GM19455 (cell line): ENCODE data around the gene OPRD1.
"Not testable (repeated sequence)": the region's sequence is repeated elsewhere in the genome, so short reads cannot be mapped to it uniquely, and the experiment has no call there.

Experiments
- ATAC-seq: cut with Tn5 transposase; IDR thresholded peaks from one replicate; pipeline ENCODE4 v1.9.1; 2021; ENCODE audit not compliant: unreplicated experiment

The OPRD1 gene

DNA sequence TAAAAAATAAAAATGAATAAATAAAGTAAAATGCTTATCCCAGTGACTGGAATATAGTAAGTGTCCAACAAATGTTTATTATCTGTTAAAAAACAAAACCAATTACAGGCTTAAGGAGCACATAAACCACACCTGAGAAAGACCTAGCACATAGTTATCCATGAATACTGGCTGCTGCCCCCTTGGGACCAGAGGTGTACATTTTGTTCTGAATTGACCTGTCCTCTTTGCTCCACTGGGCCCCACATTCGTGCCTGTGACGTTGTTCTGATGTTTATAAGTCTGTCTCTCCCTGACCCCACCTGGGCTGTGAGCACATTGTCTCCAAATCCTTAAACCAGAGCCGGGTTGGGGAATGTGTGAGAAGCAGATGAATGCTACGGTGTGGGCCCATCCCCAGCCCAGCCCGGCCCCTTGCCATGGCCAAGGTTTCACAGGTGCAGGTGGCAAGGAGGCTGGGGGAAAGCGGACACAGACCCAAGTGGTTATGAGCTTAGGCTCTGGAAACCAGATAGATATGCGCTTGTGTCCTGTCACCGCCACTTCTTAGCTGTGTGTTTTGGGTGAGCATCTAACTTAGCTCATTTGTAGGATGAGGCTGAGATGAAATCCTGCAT is 29.1 kb downstream of the OPRD1 start:
- no peak for ATAC-seq

DNA sequence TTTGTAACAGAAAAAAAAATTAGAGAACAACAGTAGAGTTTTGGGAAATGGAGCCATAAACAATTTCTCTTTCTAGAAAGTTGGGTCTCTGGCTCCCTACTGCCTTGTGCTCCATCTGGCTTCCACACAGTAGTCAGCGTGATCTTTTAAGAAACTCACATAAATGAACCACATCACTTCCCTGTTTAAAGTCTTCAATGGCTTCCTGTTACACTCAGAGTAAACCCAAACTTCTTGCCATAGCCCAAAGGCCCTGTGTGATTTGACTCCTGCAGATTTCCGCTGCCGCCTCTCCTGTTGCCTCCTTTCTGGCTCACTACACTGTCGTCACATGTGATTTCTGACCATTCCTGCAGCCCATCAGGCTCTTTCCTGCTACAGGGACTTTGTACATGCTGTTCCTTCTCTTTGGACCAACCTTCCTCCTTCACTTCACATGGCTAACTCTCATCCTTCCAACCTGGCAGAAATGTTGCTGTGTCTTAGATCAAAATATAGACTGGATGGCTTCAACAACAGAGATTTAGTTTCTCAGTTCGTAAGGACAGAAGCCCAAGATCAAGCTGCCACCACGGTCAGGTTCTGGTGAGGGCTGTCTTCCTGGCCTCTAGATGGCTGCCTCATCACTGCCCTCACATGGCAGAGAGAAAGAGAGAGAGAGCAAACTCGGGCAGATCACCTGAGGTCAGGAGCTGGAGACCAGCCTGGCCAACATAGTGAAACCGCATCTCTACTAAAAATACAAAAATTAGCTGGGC is 34.0 kb downstream of the OPRD1 start:
- no peak for ATAC-seq

DNA sequence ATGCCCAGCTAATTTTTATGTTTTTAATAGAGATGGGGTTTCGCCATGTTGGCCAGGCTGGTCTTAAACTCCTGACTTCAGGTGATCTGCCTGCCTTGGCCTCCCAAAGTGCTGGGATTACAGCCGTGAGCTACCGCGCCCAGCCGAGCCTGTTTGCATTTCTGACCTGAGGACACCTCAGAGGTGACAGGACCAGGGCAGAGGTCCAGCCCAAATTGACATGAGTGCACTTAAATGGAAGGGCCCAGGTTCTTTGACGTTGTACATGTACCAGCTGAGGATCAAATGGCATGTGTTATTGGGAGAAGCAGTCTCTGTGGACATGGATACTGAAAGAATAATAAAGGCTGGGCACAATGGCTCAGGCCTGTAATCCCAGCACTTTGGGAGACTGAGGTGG is 35.2 kb downstream of the OPRD1 start:
- not testable (repeated sequence) for ATAC-seq

- ATAC-seq: no peak
Observed at GRCh38 chr1:28848416-28848815, 36.4 kb downstream of the OPRD1 start.

GRCh38 chr1:28853093-28853742 is 41.2 kb downstream of the OPRD1 start:
- ATAC-seq: no peak

DNA sequence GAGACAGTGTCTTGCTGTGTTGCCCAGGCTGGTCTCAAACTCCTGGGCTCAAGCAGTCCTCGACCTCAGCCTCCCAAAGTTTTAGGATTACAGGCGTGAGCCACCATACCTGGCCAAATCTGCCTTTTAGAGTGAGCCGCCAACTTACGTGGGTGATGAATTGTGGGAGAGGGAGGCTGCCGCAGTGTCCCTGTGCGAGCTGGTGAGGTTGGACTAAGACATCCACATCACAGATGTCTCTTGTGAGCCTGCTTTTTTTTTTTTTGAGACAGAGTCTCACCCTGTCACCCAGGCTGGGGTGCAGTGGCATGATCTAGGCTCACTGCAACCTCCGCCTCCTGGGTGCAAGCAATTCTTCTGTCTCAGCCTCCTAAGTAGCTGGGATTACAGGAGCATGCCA is 42.4 kb downstream of the OPRD1 start:
- ATAC-seq: not testable (repeated sequence)

GRCh38 chr1:28855046-28855445 is 43.1 kb downstream of the OPRD1 start:
- ATAC-seq: no peak

- no peak for ATAC-seq
Observed at GRCh38 chr1:28855469-28855951, 43.5 kb downstream of the OPRD1 start.

DNA sequence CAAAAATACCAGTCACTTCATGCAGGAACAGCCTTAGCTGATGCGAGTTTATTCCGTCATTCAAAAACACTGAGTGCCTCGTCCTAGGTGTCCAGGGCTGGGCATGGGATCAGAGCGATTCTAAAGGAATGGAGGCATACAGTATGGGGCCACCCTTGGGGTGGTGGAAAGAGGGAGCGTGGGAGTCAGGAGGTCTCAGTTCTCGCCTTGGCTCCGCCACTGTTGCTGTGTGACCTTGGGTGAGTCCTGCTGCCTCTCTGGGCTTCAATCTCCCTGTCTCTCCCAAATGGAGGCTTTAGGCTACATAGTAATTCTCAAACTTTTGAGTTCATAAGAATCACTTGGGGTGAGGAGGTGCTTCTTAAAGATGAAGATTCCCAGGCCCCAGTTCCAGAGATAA is 44.0 kb downstream of the OPRD1 start:
- ATAC-seq: no peak

GRCh38 chr1:28860332-28861073 is 48.5 kb downstream of the OPRD1 start:
- no peak for ATAC-seq

GRCh38 chr1:28862571-28863403 is 50.8 kb downstream of the OPRD1 start:
- no peak for ATAC-seq

DNA sequence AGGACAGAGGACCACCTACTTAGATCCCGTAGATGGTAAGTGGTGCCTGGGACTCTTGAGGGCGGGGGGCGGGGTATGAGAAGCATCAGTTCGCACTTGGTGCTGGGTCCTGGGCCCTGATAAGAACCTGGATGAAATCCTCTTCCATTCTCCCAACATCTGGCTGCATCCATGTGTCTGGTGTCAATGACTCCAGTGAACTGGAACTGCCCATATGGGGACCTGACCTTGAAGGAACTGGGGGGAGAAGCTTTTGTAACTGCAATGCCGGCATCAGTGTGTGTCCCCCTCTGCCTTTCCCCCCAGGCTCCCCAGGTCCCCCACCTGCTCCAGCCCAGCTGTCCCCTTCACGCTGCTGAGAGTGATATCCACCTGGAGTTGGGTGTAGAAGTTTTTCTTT is 52.7 kb downstream of the OPRD1 start:
- ATAC-seq: no peak

GRCh38 chr1:28865997-28866650 is 54.2 kb downstream of the OPRD1 start:
- ATAC-seq: no peak

DNA sequence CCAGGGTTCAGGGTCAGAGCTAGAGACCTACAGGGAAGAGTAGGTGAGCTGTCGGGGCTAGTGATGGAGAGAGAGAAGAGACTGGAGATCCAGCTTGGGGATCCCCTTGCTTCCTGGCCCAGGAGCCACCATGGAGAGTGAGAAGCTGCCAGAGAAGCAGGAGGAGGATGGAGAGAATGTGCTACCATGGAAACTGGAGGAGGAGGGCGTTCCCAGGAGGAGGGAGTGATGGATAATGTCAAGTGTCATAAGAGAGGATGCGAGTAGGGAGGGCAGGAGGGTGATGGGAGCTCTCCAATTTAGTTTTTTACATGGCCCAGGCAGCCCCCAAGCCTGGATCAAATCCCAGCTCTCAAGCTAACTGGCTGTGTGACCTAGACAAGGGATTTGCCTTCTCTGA is 55.9 kb downstream of the OPRD1 start:
- no peak for ATAC-seq

DNA sequence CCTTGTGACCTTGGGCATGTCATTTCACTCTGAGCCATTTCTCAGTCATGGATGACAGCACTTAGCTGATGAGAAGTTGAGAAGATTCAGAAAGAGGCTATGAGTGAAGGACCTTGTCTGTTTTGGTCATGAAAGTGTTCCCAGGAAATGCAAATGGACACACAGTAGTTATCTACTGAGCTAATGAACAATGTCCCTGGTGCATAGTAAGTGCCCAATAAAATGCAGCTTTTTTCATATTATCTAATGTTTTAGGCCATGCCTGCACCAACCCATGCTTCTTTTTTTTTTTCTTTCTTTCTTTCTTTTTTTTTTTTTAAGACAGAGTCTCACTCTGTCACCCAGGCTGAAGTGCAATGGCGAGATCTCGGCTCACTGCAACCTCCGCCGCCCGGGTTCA is 58.0 kb downstream of the OPRD1 start:
- ATAC-seq: no peak

- ATAC-seq: no peak
Observed at GRCh38 chr1:28871631-28872401, 59.8 kb downstream of the OPRD1 start.

- ATAC-seq: not testable (repeated sequence)
Observed at GRCh38 chr1:28875134-28875533, 63.2 kb downstream of the OPRD1 start.

DNA sequence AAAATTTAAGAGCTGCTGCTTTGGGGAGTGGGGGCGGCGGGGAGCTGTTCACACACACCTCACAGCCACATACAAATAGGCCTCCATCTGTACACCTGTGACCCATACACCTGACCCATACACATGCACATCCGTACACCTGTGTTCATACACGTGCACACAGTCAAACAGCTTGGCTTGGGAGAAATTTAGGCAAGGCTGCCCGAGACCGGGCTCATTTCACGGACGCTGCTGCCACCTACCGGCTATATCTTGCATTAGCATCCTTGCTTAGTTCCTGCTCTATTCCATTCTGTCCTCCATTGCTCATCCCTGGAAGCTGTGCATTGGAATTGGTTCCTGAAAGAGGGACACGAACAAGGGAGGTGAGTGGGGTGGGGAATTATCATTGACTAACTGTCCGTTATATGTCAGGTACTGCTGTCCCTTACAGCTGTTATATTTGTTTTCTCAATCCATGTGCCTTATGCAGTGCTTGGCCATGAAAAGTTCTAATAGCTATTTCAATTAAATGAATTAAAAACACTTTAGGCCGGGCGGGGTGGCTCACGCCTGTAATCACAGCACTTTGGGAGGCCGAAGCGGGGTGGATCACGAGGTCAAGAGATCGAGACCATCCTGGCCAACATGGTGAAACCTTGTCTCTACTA is 65.3 kb downstream of the OPRD1 start:
- ATAC-seq: no peak

GRCh38 chr1:28878796-28879195 is 66.8 kb downstream of the OPRD1 start:
- no peak for ATAC-seq
